Stimulated activated effector memory CD8-positive, alpha-beta T cell treated with anti-CD3 and anti-CD28 coated beads, Interleukin-12 subunit alpha, Interleukin-12 subunit beta, amount 100 ng/mL, for 72 hours (primary cell): ENCODE results near the gene METTL23.
A peak's percentile ranks its signal among the peaks of the same experiment; 100 is the strongest.

Source experiments
- ATAC-seq: fragments of 150-1000 bp; cut with Tn5 transposase; 2 replicates; pipeline ENCODE4 v1.10.0; 2021
- DNase-seq, 2 donors: peaks; one replicate each; pipeline ENCODE4 v3.0.0; 2021 to 2022; ENCODE audit warnings: low spot score in 2 of 2
- H3K27ac Mint-ChIP-seq: one replicate; pipeline ENCODE4 v1.8.0; 2022; ENCODE audit warnings: mild to moderate bottlenecking, mixed read lengths
- H3K36me3 Mint-ChIP-seq: one replicate; pipeline ENCODE4 v1.8.0; 2022; ENCODE audit warnings: mild to moderate bottlenecking, mixed read lengths
- H3K4me1 Mint-ChIP-seq: one replicate; pipeline ENCODE4 v1.8.0; 2022; ENCODE audit warnings: mixed read lengths
- H3K4me3 Mint-ChIP-seq: one replicate; pipeline ENCODE4 v1.8.0; 2022; ENCODE audit warnings: mild to moderate bottlenecking, mixed read lengths
- H3K9me3 Mint-ChIP-seq: one replicate; pipeline ENCODE4 v1.8.0; 2022; ENCODE audit warnings: mixed read lengths

METTL23 gene

DNA sequence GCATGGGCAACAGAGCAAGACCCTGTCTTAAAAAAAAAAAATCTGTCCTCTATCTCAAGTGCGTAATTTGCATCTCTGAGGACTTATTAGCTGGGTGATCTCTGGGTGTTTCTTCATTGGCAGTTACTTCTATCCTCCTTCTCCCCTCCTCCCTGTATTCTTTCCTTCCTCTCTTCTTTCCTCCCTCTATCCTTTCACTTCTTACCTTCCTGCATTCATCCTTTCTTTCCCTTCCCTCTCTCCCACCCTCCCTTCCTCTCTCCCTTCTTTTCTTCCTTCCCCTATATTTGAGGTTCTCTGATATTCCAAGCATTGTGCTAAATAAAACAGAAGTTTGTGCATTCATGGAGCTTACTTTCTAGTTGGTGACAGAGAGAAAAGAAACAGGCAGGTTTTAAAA, 22.0 kb downstream of the METTL23 start:
- no peak for DNase-seq
- H3K4me3 Mint-ChIP-seq = no peak overlapping the region
- no peak for ATAC-seq
- peaks cover 48% of the 10 kb centered on the region for H3K36me3 Mint-ChIP-seq
- H3K9me3 Mint-ChIP-seq = no peaks in the 10 kb centered on the region
- H3K4me1 Mint-ChIP-seq = peaks cover 30% of the 10 kb centered on the region
- no peak overlapping the region for H3K27ac Mint-ChIP-seq

DNA sequence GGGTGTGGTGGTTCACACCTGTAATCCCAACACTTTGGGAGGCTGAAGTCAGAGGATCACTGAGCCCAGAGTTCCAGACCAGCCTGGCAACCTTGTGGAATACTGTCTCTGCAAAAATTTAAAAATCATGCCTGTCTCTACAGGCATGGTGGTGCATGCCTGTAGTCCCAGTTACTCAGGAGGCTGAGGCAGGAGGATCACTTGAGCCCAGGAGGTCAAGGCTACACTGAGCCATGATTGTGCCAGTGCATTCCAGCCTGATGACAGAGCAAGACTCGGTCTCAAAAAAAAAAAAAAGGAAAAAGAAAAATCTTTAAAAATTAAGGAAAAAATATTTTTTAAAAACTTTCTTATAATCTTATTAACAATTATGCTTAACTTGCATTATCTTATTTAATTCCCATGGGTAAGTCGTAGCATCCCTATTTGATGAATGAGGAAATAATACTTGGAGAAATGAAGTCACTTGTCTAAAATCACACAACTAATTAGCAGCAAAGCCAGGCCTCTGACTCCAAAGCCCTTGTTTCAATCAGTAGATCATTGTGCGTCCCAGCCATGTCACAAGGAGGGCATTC, 24.9 kb downstream of the METTL23 start:
- Mint-ChIP-seq H3K9me3 (no peaks in the 10 kb centered on the region), H3K27ac (no peak overlapping the region), H3K4me1 (peaks cover 24% of the 10 kb centered on the region), H3K4me3 (no peak overlapping the region), H3K36me3 (peaks cover 38% of the 10 kb centered on the region)
- no peak for ATAC-seq
- no peak for DNase-seq

DNA sequence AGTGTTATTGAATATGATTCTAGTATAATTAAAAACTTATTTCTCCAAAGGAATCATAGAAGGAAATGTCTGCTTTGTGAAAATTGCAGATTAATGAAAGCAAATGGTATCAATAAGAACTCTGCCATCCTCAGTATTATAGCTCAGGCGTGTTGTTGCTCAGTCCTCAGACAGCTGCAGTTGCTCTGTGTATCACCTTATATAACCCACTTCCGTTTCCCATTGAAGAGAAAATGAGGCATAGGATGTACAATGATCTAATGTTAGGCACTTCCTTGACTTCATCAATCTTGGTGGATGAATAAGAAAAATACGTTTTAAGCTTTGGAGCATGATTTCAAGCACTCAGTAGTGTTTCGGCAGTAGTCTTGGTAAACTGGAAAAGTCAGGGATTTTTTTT, 25.4 kb downstream of the METTL23 start:
- peaks cover 43% of the 10 kb centered on the region for H3K36me3 Mint-ChIP-seq

DNA sequence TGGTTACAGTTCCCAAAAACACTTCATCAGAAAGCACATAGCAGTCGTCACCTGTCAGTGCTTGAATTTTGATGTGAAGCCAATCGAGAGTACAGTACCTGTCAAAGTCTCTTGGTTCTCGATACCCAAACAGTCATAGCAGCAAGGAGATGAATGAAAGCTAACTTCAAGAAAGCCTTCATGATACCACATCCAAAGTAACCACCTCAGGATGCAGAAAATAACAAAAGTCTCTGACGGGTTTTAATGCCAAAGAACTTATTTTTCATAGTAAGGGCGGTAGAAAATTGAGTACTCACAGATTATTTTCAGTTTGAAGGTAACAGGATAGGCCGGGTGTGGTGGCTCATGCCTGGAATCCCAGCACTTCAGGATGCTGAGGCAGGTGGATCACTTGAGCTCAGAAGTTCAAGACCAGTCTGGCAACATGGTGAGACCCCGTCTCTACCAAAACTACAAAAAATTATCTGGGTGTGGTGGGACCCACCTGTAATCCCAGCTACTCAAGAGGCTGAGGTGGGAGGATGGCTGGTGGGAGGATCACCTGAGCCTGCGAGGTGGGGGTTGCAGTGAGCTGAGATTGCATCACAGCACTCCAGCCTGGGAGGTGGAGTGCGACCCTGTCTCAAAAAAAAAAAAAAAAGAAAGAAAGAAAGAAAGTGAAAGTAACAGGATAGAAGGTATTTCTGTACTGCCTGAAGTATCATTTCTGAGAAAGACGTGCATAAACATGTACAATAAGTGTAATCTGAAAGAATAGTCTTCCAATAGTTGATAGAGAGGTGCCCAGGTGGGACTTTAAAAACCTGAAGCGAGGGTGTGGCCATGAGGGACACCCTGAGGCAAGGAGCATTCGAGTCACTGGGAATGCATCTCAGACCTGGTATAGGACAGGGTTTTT, 26.7 kb downstream of the METTL23 start:
- Mint-ChIP-seq H3K9me3 (no peaks in the 10 kb centered on the region), H3K4me3 (peak overlapping the region; percentile 78), H3K4me1 (peaks cover 30% of the 10 kb centered on the region), H3K27ac (peak overlapping the region; percentile 93), H3K36me3 (peaks cover 56% of the 10 kb centered on the region)
- ATAC-seq = peak; percentile 76
- DNase-seq = no peak

More for the DNA sequence above, 25.4 kb downstream of the METTL23 start:
- peaks cover 26% of the 10 kb centered on the region for H3K4me1 Mint-ChIP-seq
- peak overlapping the region; percentile 93 for H3K27ac Mint-ChIP-seq
- peak; percentile 86 for ATAC-seq
- no peaks in the 10 kb centered on the region for H3K9me3 Mint-ChIP-seq
- no peak for DNase-seq
- peak overlapping the region; percentile 18 for H3K4me3 Mint-ChIP-seq

DNA sequence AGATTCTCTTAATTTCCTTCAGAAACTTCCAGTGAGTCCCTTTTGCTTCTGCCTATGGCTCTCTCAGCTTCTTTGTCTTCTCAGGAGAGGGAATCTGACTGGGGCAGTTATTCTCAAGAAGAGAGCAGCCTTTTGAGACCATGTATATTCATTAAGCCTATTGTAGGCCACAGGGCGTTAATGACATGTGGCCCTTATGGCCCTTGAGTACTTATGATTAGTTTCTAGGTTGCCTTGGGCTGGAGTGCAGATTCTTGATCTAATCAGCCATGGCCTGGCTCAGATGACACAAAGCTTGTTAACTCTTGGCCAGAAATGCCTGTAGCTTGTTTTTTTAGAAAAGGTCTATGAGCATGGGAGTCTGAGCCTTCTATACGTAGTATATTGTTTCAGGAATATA, 28.6 kb downstream of the METTL23 start:
- peaks cover 45% of the 10 kb centered on the region for H3K36me3 Mint-ChIP-seq
- no peak overlapping the region for H3K27ac Mint-ChIP-seq
- H3K4me1 Mint-ChIP-seq = peaks cover 30% of the 10 kb centered on the region
- H3K4me3 Mint-ChIP-seq = no peak overlapping the region
- H3K9me3 Mint-ChIP-seq = no peaks in the 10 kb centered on the region
- no peak for ATAC-seq
- no peak for DNase-seq

DNA sequence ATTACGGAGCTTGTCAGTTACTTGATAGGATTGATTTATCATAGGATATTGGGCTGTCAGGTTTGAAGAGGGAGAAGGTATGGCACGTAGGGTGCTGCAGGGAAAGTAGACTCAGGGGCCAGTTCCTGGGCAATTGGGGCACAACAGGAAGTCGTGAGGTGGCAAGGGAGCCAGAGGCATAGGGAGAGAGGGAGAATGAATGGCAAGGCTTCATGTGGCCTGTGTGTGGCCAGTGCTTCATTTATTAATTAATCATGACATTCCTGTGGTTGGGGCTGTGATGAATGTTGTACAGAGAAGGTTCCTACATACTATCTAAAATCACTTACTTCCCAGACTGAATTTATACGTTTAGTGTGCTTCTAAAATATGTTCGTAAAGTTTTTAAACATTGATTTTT, 30.6 kb downstream of the METTL23 start:
- no peak overlapping the region for H3K4me3 Mint-ChIP-seq
- peaks cover 45% of the 10 kb centered on the region for H3K36me3 Mint-ChIP-seq
- no peaks in the 10 kb centered on the region for H3K9me3 Mint-ChIP-seq
- ATAC-seq = no peak
- H3K4me1 Mint-ChIP-seq = peaks cover 24% of the 10 kb centered on the region
- DNase-seq = no peak
- no peak overlapping the region for H3K27ac Mint-ChIP-seq

DNA sequence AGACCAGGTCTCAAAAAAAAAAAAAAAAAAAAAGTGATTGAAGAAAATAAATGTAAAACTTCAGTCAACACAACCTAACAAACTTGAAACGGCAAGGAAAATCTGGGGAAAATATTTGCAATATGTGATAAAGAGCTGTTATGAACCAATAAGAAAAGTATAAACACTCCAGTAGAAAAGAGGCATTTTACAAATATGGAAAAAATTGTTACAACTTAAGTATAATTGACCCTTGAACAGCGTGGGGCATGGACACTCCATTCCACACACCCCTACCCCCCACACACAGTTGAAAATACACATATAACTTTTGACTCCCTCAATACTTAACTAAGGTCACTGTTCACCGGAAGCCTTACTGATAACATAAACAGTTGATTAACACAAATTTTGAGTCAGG, 31.9 kb downstream of the METTL23 start:
- ATAC-seq (no peak), DNase-seq (no peak)
- no peak overlapping the region for H3K27ac Mint-ChIP-seq
- peaks cover 36% of the 10 kb centered on the region for H3K36me3 Mint-ChIP-seq
- H3K4me1 Mint-ChIP-seq = peaks cover 12% of the 10 kb centered on the region
- no peak overlapping the region for H3K4me3 Mint-ChIP-seq
- H3K9me3 Mint-ChIP-seq = no peaks in the 10 kb centered on the region

DNA sequence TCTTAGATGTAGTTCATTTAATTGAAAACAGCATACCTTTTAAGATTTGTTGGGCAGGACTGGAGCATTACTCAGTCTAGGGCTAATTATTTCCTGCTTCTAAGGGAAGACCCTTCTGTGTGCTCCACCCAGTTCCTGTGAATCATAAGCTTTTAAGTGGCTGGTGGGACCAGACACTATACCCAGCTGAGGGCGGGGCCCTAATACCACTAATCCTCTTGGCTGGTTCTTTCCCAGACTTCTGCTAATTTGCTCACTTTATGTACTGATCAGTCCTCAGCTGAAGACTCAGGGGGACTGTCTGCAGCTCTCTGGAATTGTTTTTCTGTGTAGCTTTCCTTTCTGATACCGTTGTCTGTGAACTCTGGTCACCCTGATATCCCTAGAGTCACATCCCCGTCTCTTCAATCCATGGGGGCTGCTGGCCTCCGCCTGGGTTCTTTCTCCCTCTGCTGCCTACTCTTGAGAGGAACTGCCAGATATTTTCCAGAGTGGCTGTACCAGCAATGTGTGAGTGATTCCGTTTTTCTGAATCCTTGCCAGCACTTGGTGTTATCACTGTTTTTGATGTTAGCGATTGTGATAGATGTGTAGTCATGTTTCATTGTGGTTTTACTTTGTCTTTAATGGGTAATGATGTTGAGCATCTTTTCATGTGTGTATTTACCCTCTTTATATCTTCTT, 46.3 kb downstream of the METTL23 start:
- peak overlapping the region; percentile 79 for H3K4me3 Mint-ChIP-seq
- H3K4me1 Mint-ChIP-seq = peaks cover 17% of the 10 kb centered on the region
- DNase-seq = peak; percentile 7 to 56
- peak overlapping the region; percentile 97 for H3K27ac Mint-ChIP-seq
- H3K36me3 Mint-ChIP-seq = peaks cover 62% of the 10 kb centered on the region
- no peaks in the 10 kb centered on the region for H3K9me3 Mint-ChIP-seq
- peak; percentile 99 for ATAC-seq

DNA sequence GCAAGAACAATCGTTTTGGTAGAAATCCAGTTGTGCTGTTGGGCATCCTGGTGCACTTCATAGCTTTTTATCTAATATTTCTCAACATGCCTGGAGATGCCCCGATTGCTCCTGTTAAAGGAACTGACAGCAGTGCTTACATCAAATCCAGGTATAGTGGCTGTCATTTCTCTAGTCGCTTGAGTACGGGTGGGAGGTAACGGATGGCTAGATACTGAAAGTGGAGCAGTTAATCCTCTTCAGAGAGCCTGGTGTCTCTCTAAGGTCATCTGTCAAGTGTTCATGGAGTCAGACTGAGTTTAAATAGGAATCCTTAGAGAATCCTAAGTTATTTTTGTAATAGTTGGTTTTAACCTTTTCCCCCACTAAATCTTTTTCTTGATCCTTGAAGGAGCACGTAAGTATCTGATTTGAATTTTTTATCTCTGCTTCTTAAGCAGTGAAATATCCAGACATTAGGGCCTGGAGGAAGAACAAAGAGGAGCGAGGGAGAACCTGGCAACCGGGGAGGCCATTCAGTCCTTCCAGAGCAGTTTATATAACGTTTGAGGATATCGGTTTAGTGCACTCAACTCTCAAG, 48.5 kb downstream of the METTL23 start:
- peak overlapping the region; percentile 83 for H3K27ac Mint-ChIP-seq
- no peak overlapping the region for H3K4me3 Mint-ChIP-seq
- no peak for DNase-seq
- no peaks in the 10 kb centered on the region for H3K9me3 Mint-ChIP-seq
- peaks cover 56% of the 10 kb centered on the region for H3K36me3 Mint-ChIP-seq
- no peak for ATAC-seq
- peaks cover 17% of the 10 kb centered on the region for H3K4me1 Mint-ChIP-seq

DNA sequence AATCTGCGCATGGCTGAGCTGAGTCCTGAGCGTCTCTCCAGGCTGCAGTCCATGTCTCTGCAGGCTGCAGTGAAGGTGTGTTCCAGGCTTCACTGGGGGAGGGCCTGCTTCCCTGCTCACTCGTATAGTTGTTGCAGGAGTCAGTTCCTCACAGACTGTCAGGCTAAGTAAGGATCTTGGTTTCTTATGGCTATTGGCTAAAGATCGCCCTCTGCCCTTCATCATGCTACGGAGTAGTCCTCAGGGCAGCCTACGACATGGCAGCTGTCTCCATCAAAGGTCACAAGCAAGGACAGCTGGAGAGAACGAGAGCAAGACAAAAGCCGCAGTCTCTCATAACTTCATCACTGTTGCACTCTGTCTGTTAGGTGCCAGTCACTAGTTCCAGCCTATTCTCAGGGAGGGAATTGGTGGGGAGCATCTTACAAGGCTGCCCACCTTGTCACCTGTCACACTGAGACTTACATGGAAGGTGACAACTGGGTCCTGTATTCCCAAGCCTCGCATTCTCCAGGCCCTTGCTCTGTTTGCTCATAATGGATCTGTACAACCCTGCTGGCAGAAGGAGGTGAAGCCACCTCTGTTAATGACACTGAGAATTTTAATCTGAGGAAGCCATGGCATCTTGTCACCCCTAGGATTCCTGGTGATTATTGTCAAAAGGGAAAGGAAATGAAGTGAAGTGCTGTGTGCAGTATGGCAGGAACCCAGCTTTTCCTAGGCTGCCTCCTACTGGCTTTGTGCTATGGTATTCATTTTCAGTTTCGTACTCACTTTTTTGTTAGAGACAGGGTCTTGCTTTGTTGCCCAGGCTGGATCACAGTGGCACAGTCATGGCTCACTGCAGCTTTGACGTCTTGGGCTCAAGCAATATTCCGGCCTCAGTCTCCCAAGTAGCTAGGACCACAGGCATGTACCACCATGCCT, 54.7 kb downstream of the METTL23 start:
- H3K36me3 Mint-ChIP-seq = peaks cover 40% of the 10 kb centered on the region
- H3K4me1 Mint-ChIP-seq = no peaks in the 10 kb centered on the region
- H3K27ac Mint-ChIP-seq = no peak overlapping the region
- no peak for DNase-seq
- ATAC-seq = no peak
- H3K4me3 Mint-ChIP-seq = no peak overlapping the region
- no peaks in the 10 kb centered on the region for H3K9me3 Mint-ChIP-seq

DNA sequence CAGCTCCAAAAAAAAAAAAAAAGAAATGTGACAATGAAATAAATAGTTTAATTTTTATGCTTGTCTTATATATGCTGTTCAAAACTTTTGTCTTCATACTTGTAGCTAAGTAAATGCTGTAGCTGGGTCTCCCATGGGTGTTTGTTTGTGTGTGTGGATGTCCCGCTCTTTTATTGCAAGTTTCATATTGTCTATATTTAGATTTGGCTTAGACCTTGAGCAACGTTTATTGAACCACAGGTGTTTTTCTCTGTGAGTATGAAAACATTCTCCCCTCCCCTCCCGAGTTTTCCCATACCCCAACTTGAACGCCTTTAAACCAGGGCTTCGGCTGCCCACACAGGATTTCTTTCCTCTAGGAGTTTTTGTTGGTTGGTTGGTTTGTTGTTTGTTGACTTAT, 56.5 kb downstream of the METTL23 start:
- ATAC-seq = no peak
- Mint-ChIP-seq H3K36me3 (peaks cover 21% of the 10 kb centered on the region), H3K4me3 (no peak overlapping the region), H3K4me1 (no peaks in the 10 kb centered on the region), H3K9me3 (no peaks in the 10 kb centered on the region), H3K27ac (no peak overlapping the region)
- DNase-seq = no peak
